Brain microvascular endothelial cell (primary cell): ENCODE measurements around the gene EIF3L.

Experiments used
- DNase-seq: peaks from one replicate; pipeline ENCODE4 v3.0.0-alpha.2; 2020
- H3K27ac ChIP-seq: fragments of 250-450 bp; sonication (Bioruptor Pico); 2 replicates; pipeline ENCODE4 v1.5.1; 2020; ENCODE audit warnings: mild to moderate bottlenecking, moderate library complexity
- H3K27me3 ChIP-seq: fragments of 250-450 bp; sonication (Bioruptor Pico); replicated peaks from 2 replicates; pipeline ENCODE4 v1.5.1; 2020; ENCODE audit warnings: mild to moderate bottlenecking
- H3K36me3 ChIP-seq: fragments of 250-450 bp; sonication (Bioruptor Pico); replicated peaks from 2 replicates; pipeline ENCODE4 v1.5.1; 2020; ENCODE audit warnings: mild to moderate bottlenecking
- H3K4me3 ChIP-seq: 2 replicates; pipeline ENCODE4 v1.5.1; 2011; ENCODE audit warnings: low read depth, mild to moderate bottlenecking, control low read depth, low read length, moderate library complexity
- CTCF ChIP-seq: IDR thresholded peaks from 2 replicates; pipeline ENCODE4 v1.5.1; 2011; ENCODE audit warnings: low read depth, mild to moderate bottlenecking, moderate library complexity, low read length, control low read depth, inconsistent platforms; ENCODE audit errors: missing control alignments
- in situ Hi-C: cut with HindIII; loops from 2 replicates; pipeline ENCODE4 v1.10.0; 2017; ENCODE audit warnings: low sequenced_read_pairs, low pct_ligation_motif_present

Gene EIF3L

GRCh38 chr22:37904572-37905533 is 55.6 kb downstream of the EIF3L start:
- DNase-seq, result peak; percentile 98
- TF ChIP-seq CTCF, result no peak
- peak overlapping the region; percentile 95 for H3K27ac ChIP-seq
- H3K4me3 ChIP-seq, result peak overlapping the region; percentile 44
- no peaks in the 10 kb centered on the region for H3K27me3 ChIP-seq
- H3K36me3 ChIP-seq, result no peaks in the 10 kb centered on the region
- in situ Hi-C loops, result no loop called here

DNA sequence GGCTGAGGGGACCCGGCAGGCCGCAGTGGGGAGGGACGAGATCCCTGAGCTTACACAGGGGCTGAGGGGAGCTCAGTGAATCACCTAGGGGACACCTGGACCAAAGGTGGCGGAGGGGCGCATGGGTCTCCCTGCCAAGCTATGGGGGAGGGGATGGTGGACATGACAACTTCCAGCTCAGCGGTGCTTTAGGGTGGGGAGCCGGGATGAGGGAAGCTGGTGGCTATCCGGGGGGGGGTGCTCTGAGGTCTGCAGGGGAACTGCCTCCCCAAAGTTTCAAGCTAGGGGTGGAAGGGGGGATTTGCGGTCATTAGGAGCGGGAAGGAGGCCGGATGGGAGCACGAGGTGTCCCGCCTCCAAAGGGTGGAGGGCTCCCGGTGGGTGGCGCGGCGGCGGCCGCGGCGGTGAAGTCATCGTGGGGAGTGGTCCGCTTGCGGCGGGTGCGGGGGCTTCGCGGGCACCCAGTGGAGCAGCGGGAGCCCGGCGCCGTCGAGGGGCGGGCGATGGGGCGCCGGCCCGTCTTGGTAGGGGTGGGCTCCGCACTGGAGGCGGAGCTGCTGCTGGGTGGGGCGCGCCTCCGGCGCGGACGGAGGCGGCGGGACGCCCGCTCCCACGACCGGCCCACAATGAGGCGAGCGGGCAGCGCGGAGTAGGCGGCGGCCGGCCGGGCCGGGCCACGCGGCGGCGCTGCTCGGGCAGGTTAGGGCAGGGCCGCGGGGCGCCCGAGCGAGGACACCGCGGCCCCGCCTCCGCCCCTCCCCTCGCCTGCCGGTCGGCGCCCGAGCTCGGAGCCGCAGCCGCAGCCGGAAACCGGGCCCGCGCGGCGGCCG is 56.5 kb downstream of the EIF3L start, which contains the start of gene MICALL1:
TSS of gene MICALL1 (plus strand) at position 764 of the 830 bp plus-strand sequence. CDS start 126 bp downstream, outside the sequence.
- peak within 1 kb of the TSS; percentile 95 for H3K27ac ChIP-seq
- TF ChIP-seq CTCF, result no peak
- H3K36me3 ChIP-seq, result no peaks in the 10 kb centered on the region
- H3K27me3 ChIP-seq, result no peaks in the 10 kb centered on the region
- peak; percentile 37 for DNase-seq
- peak within 1 kb of the TSS; percentile 69 for H3K4me3 ChIP-seq
- in situ Hi-C loops, result no loop called here

- H3K4me3 ChIP-seq, result peak overlapping the region; percentile 69
- no peak for TF ChIP-seq CTCF
- H3K27ac ChIP-seq, result peak overlapping the region; percentile 95
- H3K36me3 ChIP-seq, result no peaks in the 10 kb centered on the region
- no peaks in the 10 kb centered on the region for H3K27me3 ChIP-seq
- DNase-seq, result no peak
- in situ Hi-C loops, result no loop called here
These were observed 57.3 kb downstream of the EIF3L start for GRCh38 chr22:37906364-37907008.

DNA sequence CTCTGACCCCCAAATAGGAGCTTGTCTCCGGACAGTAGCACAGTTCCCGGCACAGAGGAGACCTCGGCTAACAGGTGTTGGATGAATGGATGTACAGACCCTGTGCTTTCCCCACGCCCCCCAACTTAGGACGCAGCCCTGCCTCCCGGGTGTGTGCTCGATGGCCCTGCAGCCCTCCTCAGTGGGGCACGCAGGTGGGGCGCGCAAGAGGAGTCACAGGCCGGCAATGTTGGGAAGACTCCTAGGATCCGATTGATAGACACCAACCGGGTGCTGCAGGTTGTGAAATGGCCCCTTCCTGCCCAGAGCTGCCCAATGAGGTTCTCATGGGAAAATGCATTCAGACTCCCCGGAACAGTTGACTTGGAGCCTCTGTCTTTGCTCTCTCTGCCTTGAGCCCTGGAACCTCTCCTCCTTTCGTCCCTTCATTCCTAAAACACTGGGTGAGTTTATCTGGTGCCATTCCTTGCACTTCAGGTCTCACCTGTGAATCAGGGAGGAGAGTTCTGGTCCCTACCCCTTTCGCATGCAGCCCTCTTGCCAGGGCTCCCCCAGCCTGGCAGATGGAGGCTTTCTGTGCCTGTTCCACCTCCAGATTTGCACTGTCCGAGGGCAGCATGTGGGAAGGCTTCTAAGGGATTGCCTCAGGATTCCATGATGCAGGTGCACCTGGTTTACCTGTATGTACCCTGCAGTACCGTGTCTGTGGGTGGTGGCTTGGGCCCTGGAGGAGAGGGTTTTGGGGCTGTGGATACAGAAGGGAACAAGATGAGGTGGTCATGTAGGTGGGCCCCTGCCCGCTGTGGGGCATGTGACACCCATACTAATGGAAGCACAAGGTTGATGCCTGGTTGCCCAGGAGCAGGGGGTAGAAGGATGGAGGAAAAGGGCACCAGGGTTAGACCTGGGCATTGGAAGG is 58.1 kb downstream of the EIF3L start:
- TF ChIP-seq CTCF, result no peak
- no peak for DNase-seq
- H3K36me3 ChIP-seq, result peaks cover 8% of the 10 kb centered on the region
- peak overlapping the region; percentile 95 for H3K27ac ChIP-seq
- peak overlapping the region; percentile 69 for H3K4me3 ChIP-seq
- no peaks in the 10 kb centered on the region for H3K27me3 ChIP-seq
- in situ Hi-C loops, result no loop called here

DNA sequence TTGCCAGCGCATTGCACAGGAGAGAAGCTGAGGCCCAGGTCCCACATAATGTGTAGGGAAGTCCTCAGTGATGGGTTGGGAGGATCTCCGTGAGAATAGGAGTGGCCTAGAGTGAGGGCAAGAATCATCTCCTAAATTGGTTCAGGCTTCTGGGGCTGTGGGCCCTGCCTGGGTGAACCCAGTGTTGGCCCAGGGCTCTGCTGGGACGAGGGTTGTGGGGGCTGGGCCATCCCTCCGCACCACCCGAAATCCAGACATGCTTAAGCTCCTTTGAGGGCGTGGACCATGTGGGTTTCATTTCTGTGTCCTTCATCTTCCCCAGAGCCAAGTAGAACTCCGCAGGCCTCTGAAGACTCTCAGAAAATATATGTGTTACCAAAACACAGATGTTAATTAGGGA is 60.5 kb downstream of the EIF3L start:
- H3K4me3 ChIP-seq, result no peak overlapping the region
- DNase-seq, result no peak
- in situ Hi-C loops, result no loop called here
- H3K27me3 ChIP-seq, result no peaks in the 10 kb centered on the region
- H3K36me3 ChIP-seq, result peaks cover 27% of the 10 kb centered on the region
- TF ChIP-seq CTCF, result no peak
- H3K27ac ChIP-seq, result no peak overlapping the region
